Stimulated activated effector memory CD8-positive, alpha-beta T cell treated with anti-CD3 and anti-CD28 coated beads, Interleukin-12 subunit alpha, Interleukin-12 subunit beta, amount 100 ng/mL, for 72 hours (primary cell): ENCODE results near the gene PFKFB4.
"Not testable (repeated sequence)": the region's sequence is repeated elsewhere in the genome, so short reads cannot be mapped to it uniquely, and the experiment has no call there.

Experiments
- ATAC-seq: fragments of 150-1000 bp; cut with Tn5 transposase; 2 replicates; pipeline ENCODE4 v1.10.0; 2021
- DNase-seq, 2 donors: peaks; one replicate each; pipeline ENCODE4 v3.0.0; 2021 to 2022; ENCODE audit warnings: low spot score in 2 of 2
- H3K27ac Mint-ChIP-seq: one replicate; pipeline ENCODE4 v1.8.0; 2022; ENCODE audit warnings: mild to moderate bottlenecking, mixed read lengths
- H3K36me3 Mint-ChIP-seq: one replicate; pipeline ENCODE4 v1.8.0; 2022; ENCODE audit warnings: mild to moderate bottlenecking, mixed read lengths
- H3K4me1 Mint-ChIP-seq: one replicate; pipeline ENCODE4 v1.8.0; 2022; ENCODE audit warnings: mixed read lengths
- H3K4me3 Mint-ChIP-seq: one replicate; pipeline ENCODE4 v1.8.0; 2022; ENCODE audit warnings: mild to moderate bottlenecking, mixed read lengths
- H3K9me3 Mint-ChIP-seq: one replicate; pipeline ENCODE4 v1.8.0; 2022; ENCODE audit warnings: mixed read lengths

PFKFB4 gene

DNA sequence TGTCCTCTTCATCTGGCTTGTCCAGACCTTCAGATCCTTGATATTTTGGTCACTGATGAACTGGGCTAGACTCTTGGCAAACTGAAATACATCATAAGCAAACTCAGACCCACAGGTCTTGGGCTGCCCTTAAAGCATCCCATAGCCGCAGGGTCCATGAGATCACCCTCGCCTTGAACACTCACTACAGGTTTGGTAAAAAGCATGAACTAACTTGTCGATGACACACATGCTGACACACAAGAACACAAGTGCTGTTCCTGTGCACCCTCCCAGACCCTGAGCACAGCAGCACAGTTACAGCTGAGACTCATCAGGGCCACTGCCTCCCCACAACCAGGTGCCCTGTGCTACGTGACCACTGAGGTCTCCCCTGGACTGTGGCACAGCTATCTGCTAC, 21.0 kb downstream of the PFKFB4 start:
- H3K4me1 Mint-ChIP-seq, result no peaks in the 10 kb centered on the region
- peaks cover 100% of the 10 kb centered on the region for H3K36me3 Mint-ChIP-seq
- H3K4me3 Mint-ChIP-seq, result no peak overlapping the region
- H3K27ac Mint-ChIP-seq, result no peak overlapping the region
- ATAC-seq (peak; percentile 37), DNase-seq (no peak)
- no peaks in the 10 kb centered on the region for H3K9me3 Mint-ChIP-seq

DNA sequence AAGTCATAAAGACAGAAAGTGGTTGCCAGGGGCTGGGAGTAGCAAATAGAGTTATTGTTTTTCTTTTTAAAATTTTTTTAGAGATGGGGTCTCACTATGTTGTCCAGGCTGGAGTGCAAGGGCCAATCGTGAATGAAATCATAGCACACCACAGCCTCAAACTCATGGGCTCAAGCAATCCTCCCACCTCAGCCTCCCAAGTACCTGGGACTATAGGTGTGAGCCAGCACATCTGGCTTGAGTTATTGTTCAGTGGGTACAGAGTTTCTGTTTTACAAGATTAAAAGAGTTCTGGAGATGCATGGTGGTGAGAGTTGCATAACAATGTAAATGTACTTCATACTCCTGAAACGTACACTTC, 23.6 kb downstream of the PFKFB4 start:
- no peak overlapping the region for H3K4me3 Mint-ChIP-seq
- ATAC-seq (no peak), DNase-seq (no peak)
- H3K27ac Mint-ChIP-seq, result no peak overlapping the region
- no peaks in the 10 kb centered on the region for H3K9me3 Mint-ChIP-seq
- H3K36me3 Mint-ChIP-seq, result peaks cover 100% of the 10 kb centered on the region
- H3K4me1 Mint-ChIP-seq, result no peaks in the 10 kb centered on the region

DNA sequence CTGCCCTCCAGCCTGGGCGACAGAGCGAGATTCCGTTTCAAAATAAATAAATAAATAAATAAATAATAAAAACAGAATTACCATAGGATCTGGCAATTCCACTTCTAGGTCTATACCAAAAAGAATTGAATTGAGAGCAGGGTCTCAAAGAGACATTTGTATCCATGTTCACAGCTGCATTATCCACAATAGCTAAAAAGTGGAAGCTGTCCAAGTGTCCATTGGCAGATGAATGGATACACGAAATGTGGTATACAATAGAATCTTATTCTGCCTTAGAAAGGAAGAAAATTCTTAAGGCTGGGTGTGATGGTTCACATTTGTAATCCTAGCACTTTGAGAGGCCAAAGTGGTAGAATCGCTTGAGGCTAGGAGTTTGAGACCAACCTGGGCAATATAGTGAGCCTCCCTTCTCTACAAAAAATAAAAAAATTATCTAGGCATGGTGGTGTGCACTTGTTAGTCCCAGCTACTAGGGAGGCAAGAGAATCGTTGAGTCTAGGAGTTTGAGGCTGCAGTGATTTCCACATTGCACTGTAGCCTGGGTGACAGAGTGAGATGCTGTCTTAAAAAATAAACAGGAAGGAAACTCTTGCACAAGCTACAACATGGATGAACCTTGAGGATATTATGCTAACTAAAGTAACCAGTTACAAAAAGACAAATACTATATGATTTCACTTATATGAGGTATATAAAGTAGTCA, 24.2 kb downstream of the PFKFB4 start:
- H3K4me1 Mint-ChIP-seq, result no peaks in the 10 kb centered on the region
- no peak overlapping the region for H3K27ac Mint-ChIP-seq
- no peak for ATAC-seq
- no peak overlapping the region for H3K4me3 Mint-ChIP-seq
- H3K36me3 Mint-ChIP-seq, result peaks cover 100% of the 10 kb centered on the region
- no peak for DNase-seq
- no peaks in the 10 kb centered on the region for H3K9me3 Mint-ChIP-seq

DNA sequence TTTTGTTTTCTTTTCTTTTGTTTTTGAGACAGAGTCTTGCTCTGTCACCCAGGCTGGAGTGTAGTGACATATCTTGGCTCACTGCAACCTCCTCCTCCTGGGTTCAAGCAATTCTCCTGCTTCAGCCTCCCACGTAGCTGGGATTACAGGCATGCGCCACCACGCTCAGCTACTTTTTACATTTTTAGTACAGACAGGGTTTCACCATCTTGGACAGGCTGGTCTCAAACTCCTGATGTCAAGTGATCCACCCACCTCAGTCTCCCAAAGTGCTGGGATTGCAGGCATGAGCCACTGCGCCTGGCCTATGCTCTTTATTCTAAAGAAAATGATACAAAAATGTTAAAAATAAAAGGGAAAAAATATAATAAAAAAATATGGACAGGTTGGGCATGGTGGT, 25.9 kb downstream of the PFKFB4 start:
- H3K4me3 Mint-ChIP-seq, ATAC-seq, H3K4me1 Mint-ChIP-seq, H3K27ac Mint-ChIP-seq, DNase-seq, H3K9me3 Mint-ChIP-seq: not testable (repeated sequence)
- peaks cover 100% of the 10 kb centered on the region for H3K36me3 Mint-ChIP-seq

DNA sequence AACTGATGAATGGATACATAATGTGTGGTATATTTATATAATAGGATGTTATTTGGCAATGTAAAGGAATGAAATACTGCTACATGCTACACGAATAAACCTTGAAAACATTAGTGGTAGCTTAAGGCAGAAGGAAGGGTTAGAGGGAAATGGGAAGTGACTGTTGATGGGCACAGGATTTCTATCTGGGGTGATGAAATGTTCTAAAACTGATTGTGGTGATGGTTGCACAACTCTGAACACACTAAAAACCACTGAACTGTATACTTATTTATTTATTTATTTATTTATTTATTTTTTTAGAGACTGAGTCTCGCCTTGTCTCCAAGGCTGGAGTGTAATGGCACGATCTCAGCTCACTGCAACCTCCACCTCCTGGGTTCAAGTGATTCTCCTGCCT, 27.8 kb downstream of the PFKFB4 start:
- Mint-ChIP-seq H3K36me3 (peaks cover 100% of the 10 kb centered on the region), H3K4me1 (no peaks in the 10 kb centered on the region), H3K27ac (no peak overlapping the region), H3K9me3 (no peaks in the 10 kb centered on the region), H3K4me3 (no peak overlapping the region)
- no peak for ATAC-seq
- DNase-seq, result no peak

DNA sequence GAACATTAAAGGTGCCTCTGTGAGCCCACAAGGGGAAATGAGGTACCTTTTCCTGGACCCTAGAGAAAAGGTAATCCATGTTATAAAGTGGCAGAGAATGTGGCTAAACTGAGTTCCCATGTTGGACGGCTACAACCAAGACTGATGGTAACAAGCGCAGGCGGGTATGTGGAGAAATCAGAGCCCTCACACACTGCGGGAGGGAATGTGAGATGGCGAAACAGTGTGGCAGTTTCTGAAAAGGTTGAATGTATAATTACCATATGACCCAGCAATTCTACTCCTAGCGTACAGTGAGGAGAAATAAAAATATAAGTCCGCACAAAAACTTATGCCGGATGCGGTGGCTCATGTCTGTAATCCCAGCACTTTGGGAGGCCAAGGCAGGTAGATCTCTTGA, 28.6 kb downstream of the PFKFB4 start:
- ATAC-seq, result no peak
- no peak overlapping the region for H3K4me3 Mint-ChIP-seq
- no peak for DNase-seq
- H3K9me3 Mint-ChIP-seq, result no peaks in the 10 kb centered on the region
- H3K27ac Mint-ChIP-seq, result no peak overlapping the region
- H3K36me3 Mint-ChIP-seq, result peaks cover 100% of the 10 kb centered on the region
- H3K4me1 Mint-ChIP-seq, result no peaks in the 10 kb centered on the region

DNA sequence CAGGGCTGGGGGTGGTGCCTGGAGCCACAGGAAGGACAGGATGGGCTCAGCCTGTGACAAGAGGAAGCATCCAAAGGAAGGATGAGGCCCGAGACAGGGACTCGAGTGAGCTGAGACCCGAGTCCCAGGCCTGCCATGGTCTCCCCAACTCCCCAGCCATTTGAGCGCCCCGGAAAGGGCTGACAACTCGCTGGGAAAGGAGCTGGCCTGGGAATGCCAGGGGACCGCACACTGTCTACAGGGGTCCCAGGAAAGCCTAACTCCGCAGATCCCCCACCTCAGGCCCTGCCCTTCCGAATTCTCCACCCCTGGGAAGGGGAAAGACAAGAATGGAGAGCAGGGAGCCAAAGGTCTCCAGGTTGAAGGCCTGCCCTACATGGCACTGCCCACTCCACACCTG, 31.6 kb downstream of the PFKFB4 start:
- Mint-ChIP-seq H3K36me3 (peaks cover 93% of the 10 kb centered on the region), H3K4me3 (no peak overlapping the region), H3K4me1 (peaks cover 11% of the 10 kb centered on the region), H3K9me3 (no peaks in the 10 kb centered on the region), H3K27ac (peak overlapping the region; percentile 63)
- no peak for DNase-seq
- no peak for ATAC-seq

DNA sequence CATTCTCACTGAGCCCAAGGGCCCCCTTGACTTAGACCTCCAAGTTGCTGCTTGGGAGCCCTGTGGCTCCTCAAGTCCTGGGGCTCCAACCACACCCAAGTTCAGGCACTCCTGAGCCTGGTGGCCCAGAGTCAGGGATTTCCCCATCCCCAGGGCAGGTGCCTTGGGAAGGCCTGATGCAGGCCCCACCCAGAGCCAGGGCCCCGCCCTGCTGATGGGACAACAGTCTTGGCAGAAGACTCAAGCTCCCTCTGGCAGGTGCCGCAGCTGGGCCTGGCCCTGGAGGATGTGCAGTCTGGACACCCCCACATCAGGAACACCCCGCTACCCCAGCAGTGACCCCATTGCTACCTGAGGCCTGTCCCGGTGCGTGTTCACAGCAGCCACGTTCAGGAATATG, 35.0 kb downstream of the PFKFB4 start:
- no peak for ATAC-seq
- Mint-ChIP-seq H3K27ac (no peak overlapping the region), H3K4me1 (peaks cover 42% of the 10 kb centered on the region), H3K9me3 (no peaks in the 10 kb centered on the region), H3K4me3 (no peak overlapping the region), H3K36me3 (peaks cover 91% of the 10 kb centered on the region)
- no peak for DNase-seq

DNA sequence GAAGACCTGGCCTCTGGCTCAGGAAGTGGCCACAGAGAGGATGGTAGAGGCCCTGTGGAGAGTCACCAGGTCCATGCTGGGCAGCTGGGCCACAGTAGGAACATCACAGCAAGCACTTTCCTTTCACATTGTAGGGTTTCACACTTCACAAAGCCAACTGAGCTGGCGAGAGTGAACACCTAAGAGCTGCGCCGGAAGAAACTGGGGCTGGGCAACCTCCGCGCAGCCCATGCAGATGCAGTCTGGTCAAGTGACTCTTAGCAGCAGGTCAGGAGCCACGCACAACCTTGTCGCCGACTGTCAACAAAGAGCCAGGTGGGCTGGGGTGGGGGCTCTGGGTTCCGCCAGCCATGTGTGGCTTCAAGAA, 37.3 kb downstream of the PFKFB4 start:
- ATAC-seq (peak; percentile 3), DNase-seq (no peak)
- Mint-ChIP-seq H3K36me3 (peaks cover 81% of the 10 kb centered on the region), H3K4me3 (no peak overlapping the region), H3K27ac (peak overlapping the region; percentile 37), H3K9me3 (no peaks in the 10 kb centered on the region), H3K4me1 (peaks cover 54% of the 10 kb centered on the region)

DNA sequence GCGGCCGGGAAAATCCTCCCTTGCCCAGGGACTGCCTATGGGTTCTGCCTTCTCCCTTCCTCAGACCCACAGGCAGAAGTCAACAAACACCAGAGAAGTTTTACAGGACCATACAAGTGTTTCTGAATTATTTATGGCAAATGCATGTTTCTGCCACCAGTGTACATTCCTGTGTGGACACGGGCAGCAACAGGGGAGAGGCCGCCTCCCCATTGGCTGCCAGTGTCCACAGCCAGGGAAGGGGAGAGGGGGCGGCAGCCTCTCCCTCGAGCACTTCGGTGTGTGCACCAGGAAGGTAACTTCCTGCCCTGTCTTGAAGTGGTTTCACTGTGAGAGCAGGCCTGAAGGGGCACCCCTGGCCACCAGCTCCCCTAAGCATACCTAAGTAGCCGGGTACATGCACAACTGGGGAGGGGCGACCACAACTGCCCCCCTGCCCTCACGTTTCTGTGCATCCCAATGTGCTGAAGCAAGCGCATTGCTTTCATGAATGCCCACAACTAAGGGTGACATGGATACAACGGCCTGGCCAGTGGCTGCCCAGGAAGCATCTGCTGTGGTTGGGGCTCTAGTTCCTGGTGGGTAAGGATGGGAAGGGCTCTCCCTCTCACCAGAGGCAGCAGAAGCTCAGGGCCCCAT, 37.8 kb downstream of the PFKFB4 start:
- H3K4me3 Mint-ChIP-seq, result no peak overlapping the region
- peaks cover 56% of the 10 kb centered on the region for H3K4me1 Mint-ChIP-seq
- H3K36me3 Mint-ChIP-seq, result peaks cover 77% of the 10 kb centered on the region
- peak overlapping the region; percentile 81 for H3K27ac Mint-ChIP-seq
- ATAC-seq (no peak), DNase-seq (no peak)
- no peaks in the 10 kb centered on the region for H3K9me3 Mint-ChIP-seq

DNA sequence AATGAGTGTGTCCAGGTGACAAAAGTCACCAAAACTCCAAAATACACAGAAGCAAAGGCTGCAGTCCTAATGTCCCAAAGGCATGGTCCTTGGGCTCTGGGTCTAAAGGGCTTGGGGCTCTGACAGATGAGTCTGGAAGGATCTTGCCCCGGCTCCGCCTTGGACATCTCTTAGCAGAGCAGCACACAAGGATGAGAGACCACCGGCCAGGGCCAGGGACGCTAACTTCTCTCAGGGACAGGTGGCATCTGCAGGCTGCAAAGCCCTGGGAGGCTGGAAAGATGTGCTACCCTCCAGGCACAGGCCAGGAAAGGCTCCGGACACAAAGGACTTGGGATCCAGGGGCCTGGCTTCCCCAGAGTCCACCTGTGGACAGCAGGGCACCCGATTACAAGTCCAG, 38.5 kb downstream of the PFKFB4 start:
- DNase-seq (no peak), ATAC-seq (no peak)
- H3K9me3 Mint-ChIP-seq, result no peaks in the 10 kb centered on the region
- H3K36me3 Mint-ChIP-seq, result peaks cover 77% of the 10 kb centered on the region
- peak overlapping the region; percentile 81 for H3K27ac Mint-ChIP-seq
- H3K4me3 Mint-ChIP-seq, result no peak overlapping the region
- peaks cover 56% of the 10 kb centered on the region for H3K4me1 Mint-ChIP-seq

DNA sequence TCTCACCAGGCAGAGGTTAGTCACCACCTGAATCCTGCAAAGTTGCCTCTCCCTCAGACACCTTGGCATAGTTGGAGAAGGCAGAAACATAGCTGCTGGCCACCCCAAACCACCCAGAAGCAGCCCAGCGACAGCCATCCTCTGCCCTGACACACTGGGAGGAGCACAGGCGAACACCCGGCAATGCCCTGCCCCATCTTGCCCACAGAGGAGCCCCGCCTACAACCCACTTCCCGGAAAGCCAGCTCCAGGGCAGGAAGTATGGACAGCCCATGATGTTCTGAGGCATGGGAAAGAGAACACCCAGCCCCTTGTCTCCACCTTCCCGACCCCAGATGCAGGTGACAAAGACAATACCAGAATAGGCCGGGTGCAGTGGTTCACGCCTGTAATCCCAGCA, 40.0 kb downstream of the PFKFB4 start:
- Mint-ChIP-seq H3K36me3 (peaks cover 73% of the 10 kb centered on the region), H3K9me3 (no peaks in the 10 kb centered on the region), H3K4me1 (peaks cover 56% of the 10 kb centered on the region), H3K4me3 (no peak overlapping the region), H3K27ac (peak overlapping the region; percentile 81)
- ATAC-seq (peak; percentile 6), DNase-seq (no peak)

DNA sequence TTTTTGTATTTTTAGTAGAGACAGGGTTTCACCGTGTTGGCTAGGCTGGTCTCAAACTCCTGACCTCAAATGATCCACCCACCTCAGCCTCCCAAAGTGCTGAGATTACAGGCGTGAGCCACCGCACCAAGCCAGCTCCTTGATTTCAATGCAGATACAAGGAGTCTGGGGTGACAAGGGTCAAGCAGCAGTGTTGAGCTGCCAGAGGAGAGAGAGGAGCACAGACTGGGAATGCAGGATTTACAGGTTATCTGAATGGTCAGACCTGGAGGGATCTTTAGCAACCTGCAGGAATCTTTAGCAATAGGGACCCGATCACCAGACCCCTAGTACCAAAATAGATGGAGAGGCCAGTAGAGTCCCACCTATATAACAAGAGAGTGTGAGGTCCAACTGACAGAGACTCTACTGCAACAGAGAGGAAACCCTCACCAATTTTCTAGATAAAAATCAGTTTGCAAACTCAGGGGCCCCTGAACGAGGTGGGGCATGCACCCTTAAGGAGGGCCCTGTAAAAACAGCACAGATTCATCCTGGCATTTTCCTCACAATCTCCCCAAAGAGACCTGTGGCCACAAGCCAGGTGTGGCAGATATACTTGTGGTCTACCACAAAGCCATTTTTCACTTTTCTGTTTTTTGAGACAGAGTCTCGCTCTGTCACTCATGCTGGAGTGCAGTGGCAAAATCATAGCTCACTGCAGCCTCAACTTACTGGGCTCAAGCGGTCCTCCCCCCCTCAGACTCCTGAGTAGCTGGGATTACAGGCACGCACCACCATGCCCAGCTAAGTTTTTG, 42.0 kb downstream of the PFKFB4 start:
- ATAC-seq (no peak), DNase-seq (no peak)
- Mint-ChIP-seq H3K36me3 (peaks cover 70% of the 10 kb centered on the region), H3K27ac (no peak overlapping the region), H3K9me3 (no peaks in the 10 kb centered on the region), H3K4me3 (no peak overlapping the region), H3K4me1 (peaks cover 41% of the 10 kb centered on the region)

DNA sequence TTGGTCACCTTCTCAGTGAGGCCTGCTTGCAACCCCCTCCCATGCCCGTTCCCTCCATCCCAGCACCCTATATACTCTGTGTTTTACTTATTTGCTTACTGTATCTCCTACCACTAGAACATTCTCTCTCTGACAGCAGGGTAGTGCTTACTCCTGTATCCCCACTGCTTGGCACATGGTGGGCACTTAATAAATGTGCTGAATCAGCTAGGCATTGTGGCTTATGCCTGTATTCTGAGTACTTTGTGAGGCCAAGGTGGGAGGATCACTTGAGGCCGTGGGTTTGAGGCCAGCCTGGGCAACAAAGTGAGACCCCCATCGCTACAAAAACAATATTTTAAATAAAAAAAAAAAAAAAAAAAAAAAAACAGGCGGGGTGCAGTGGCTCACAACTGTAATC, 45.1 kb downstream of the PFKFB4 start:
- DNase-seq (no peak), ATAC-seq (no peak)
- peaks cover 25% of the 10 kb centered on the region for H3K4me1 Mint-ChIP-seq
- H3K4me3 Mint-ChIP-seq, result no peak overlapping the region
- H3K9me3 Mint-ChIP-seq, result no peaks in the 10 kb centered on the region
- H3K36me3 Mint-ChIP-seq, result peaks cover 51% of the 10 kb centered on the region
- peak overlapping the region; percentile 54 for H3K27ac Mint-ChIP-seq

DNA sequence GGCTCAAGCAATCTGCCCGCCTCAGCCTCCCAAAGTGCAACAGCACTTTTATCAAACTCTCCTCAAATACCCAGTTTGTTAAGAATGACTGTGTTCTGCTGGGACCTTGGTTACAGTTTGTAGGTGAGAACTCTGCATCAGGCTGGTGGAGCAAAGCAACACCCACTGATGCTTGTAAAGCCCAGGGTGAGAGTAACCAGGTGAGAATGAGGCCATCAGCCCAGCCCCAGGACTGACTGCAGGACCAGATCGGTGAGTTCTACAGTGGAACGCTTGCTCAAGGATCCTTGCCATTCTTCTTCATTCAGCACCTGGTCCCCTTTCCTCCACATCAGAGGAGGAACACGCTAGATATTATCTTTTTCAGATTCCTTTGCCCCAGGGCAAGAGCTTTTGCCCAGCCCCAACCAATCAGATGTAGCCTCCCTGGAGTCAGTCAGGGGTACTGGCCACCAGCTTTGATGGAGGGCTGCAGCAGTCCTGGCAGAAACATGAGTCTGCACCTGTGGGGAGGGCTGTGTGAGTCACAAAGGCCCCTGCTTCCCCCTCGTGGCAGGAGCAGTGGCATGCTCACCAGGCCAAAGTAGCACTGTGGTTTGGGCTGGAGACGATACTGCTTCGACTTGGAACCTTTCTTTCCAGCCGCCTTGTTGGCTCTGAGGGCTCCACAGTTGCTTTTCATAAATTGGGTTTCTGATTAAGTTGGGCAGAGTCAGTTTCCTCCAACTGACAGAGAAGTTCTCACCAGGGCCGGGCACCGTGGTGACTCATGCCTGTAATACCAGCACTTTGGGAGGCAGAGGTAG, 49.1 kb downstream of the PFKFB4 start:
- peaks cover 46% of the 10 kb centered on the region for H3K36me3 Mint-ChIP-seq
- ATAC-seq, result peak; percentile 87
- peak overlapping the region; percentile 42 for H3K4me3 Mint-ChIP-seq
- H3K9me3 Mint-ChIP-seq, result no peaks in the 10 kb centered on the region
- DNase-seq, result peak; percentile 45 to 80
- H3K27ac Mint-ChIP-seq, result peak overlapping the region; percentile 65
- peaks cover 43% of the 10 kb centered on the region for H3K4me1 Mint-ChIP-seq
